Posterior vena cava (tissue), 2 donors: ENCODE measurements around the gene CABCOCO1. TPM values are rescaled to one million over a fixed set of nuclear protein-coding genes. Genes with fewer than 3 reads are reported as not detected.

Experiments used
- DNase-seq: peaks from one replicate; pipeline ENCODE4 v3.0.0-alpha.2; 2020; ENCODE audit warnings: low spot score
- intact Hi-C, 2 donors: fragments of 100-400 bp; cut with DNase I; formaldehyde crosslinking; loops; one replicate each; pipeline versions ENCODE4 v1.14.1 to v1.14.2; 2022 to 2023
- total RNA-seq, 2 donors: library from RNA; stranded (reverse); fragmentation: NEBNext Ultra II Directional; extraction: Animal tissue kit (Norgen Biotek cat#: 25700); gene quantifications; one replicate each; pipeline ENCODE4 v1.2.1, GENCODE V29; 2021
- donor health status: DM: yes; HTN: yes; CAD: no.
- donor health status: DM: yes; HTN: yes; CAD: no.

Gene CABCOCO1
- total RNA-seq, 2 donors from 2014 or later, result 1.4 TPM

DNA sequence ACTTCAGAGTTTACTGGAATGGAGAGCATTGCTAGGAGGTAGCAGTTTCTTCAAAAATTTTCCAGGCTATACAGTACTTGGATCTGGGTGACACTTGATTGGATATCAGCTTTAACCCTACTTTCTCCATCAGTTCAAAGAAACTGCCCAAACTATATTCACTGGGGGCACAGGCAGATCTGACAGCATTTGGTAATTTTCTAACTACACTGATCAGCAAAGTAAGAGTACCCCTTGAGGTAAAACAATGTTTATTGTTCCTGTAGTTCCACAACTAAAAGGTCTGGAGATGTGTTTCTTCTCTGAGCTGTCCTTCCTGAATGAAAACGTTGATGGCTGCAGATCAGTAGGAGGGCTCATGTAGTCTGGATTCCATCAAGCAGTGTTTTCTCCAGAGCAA is 104.2 kb downstream of the CABCOCO1 start:
- no peak for DNase-seq
- intact Hi-C loops, result no loop called here

DNA sequence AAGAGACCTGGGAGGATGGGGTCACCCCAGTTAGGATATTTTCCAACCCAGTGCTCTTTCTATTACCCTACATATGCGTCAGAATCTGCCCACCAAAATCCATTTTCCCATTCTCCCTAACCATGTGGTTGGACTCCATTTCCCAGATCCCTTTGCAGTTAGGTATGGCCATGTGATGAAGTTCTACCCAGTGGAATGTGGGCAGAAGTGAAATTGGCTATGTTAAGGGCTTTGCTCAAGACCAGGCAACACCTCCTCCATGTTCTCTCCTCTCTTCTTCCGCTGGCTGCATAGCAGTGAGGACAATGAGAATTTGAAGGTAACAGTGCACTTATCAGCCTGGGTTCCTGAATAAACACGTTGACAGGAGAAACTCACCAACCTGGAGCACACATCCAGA is 111.3 kb downstream of the CABCOCO1 start:
- no peak for DNase-seq
- intact Hi-C loops, result no loop called here

DNA sequence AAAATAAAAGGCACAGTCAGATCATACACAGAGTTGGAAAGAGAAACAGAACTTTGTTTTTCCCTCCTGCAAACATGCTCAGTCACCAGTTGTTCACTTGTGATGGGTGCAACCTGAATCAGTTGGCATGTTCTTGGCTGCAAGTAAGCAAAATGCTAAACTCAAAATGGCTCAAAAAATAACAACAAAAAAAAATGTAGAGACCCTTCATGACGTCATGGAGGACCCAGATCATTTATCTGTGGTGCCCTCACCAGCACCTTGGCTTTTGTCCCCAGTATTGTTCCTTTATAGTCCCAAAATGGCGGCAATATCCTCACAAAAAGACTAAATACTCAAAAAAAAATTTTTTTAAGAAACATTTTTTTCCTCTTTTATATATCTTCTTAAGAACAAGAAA is 112.4 kb downstream of the CABCOCO1 start:
- DNase-seq, result no peak
- intact Hi-C loops, result no loop called here

DNA sequence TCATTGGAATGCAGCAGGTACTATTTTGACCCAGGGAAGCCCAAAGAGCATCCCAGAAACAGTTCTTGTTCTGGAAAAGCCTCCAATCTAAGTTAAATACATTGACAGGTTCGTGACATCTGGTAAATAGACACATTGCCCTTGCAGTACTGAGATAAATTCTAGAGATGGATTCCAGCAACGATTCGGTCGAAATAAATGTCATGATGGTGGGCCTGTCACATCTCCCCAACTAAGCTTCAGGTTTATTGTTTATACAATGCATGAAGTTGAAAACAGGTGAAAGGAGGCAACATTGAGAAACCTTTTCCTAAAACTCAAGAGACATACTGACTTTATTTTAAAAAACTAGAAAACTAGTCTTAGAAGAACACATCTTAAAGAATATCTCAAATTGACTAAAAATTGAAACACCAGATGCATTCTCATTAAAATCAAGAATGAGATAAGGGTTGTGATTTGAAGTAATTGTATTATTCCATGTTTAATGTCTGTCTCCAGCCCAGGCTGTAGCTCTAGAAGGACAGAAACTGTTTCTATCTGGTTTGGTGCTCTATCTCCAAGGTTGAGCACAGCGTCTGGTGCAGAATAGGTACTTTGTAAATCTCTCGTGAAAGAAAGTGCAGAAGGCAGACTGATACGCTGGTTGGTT is 114.0 kb downstream of the CABCOCO1 start:
- intact Hi-C loops, result no loop called here
- no peak for DNase-seq

DNA sequence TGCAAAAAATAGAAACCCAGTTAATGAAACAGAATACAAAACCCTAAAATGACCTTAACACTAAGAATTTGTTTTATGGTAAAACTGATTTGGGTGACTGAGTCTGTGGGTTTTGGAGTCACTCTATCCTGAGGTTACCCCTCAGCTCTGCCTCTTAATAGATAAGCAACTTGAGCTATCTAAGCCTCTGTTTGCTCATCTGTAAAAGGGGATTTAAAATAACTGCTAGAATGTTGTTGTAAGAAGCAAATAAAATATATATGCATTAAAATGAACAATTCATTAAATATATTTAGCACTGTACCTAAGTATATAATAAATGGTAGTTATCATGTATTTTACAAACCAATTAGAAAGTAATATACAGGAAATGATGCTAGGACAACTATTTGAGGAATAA is 115.4 kb downstream of the CABCOCO1 start:
- intact Hi-C loops, result no loop called here
- DNase-seq, result no peak

DNA sequence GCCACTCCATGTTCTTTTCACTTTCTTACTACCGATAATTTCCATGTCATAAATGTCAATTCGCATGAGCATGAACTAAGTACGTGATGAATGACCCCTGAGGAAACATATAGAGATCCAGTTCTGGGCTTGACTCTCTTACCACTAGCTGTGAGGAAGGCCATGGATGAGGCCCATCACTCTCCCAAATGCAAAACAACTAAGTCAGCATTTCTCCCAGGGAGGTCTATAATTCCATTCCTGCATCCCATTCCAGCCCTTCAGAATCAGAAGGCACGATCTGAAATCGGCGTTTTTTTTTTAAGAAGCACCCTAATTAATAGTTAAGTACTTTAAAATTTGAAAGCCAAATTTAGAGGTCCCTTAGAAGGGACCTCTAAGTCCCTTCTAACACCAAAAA is 116.5 kb downstream of the CABCOCO1 start:
- intact Hi-C loops, result no loop called here
- no peak for DNase-seq

DNA sequence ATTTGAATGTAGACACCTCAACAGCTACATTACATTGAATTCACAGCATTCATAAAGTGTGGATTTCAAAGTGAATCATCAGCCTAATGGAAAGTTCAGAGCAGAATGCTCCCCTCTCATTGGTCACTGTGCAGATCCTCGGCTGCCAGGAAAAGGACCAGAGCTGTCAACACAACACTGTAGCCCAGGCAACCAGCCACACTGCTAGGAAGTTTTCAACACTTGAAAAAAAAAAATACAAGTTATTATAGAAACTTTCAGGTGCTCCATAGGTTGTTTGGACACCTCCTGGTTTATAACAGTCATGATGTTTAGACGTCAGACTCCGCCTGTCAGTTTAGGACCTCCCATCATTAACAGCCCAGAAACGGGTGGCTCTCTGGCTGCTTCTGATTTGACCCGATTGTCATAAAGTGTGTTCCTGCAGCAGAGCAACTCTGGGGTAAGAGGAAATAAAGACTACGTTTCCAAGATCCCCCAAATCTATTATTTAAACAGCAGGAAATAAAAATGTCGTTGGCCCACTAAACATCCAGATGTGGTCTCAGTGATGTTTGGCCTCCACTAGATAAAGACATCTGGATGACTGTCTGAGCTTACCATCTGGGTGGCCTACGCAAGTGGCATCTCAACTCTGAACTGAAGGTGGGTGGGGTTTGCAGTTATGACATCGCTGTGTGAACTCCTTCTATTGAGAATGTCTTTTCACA is 117.4 kb downstream of the CABCOCO1 start:
- intact Hi-C loops, result no loop called here
- DNase-seq, result peak; percentile 85

DNA sequence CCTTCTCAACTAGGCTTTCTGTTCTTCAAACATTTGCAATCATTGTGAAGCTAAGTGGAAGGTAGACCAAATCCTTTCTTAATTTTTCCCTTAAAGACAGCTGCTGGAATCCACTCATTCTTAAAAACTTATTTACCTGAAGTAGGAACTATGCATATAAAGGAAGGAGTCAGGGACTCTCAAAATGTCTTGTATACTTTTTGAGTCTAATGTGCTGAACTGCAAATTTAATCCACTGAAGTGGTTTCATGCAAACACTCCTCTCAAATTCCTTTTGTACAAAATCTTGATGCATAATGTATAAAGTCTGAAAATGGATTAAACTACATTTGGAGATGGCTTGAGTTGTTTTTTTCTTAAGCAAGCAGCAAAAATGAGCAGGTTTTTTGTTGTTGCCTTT is 118.0 kb downstream of the CABCOCO1 start:
- intact Hi-C loops, result no loop called here
- no peak for DNase-seq

DNA sequence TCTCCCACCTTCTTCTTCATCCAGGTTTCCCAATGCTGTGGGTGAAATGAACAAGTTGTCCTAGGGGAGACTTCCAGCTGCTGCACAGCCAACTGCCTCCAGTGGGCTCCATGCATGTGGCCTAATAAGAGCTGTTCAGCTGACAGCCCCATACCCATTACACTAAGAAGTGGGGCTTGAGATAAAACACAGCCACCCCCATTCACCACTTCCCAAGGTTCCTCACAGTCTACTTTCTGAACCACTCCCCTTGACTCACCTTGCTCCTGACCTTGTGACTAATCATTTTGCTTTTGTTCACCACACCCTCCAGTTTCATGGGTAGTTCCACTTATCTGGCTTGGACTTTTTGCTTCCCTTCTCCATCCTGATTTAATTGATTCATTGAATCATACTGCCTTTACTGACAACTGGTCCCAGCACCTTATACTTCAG is 119.3 kb downstream of the CABCOCO1 start:
- intact Hi-C loops, result no loop called here
- no peak for DNase-seq

DNA sequence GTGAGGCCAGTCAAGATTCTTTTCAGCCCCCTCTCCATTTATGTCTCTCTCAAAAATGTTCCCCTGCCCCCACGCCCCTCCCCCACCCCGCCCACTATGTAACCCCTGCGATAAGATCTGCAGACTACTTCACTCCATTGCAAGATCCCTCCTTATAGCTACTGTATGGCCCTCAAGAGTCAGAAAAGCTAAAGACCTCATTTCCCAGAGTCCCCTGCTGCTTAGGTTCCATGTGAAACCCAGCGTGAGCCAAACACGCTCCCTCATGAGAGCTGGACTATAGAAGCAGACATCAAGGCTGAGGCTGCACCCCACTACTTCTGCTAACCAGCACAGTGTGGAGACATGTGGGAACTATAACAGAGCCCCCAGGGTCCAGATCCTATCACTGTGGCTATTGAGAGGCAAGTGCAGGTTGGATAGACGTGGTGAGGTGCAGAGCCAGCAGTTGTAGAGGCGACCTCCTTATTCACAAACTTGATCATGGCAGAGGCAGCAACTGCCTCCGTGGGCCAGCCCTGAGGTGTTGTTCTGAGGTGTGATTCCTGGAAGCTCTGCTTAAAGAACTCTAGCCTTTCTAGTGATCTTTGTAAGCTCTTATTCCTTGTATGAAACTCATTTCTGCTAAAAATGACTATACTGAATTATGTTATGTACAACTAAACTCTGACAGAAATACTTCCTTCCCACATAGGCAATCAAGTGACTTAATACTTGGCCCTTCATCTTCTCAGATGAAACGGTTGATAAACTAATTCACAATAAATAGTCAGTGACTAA is 121.8 kb downstream of the CABCOCO1 start:
- no peak for DNase-seq
- intact Hi-C loops, result no loop called here

DNA sequence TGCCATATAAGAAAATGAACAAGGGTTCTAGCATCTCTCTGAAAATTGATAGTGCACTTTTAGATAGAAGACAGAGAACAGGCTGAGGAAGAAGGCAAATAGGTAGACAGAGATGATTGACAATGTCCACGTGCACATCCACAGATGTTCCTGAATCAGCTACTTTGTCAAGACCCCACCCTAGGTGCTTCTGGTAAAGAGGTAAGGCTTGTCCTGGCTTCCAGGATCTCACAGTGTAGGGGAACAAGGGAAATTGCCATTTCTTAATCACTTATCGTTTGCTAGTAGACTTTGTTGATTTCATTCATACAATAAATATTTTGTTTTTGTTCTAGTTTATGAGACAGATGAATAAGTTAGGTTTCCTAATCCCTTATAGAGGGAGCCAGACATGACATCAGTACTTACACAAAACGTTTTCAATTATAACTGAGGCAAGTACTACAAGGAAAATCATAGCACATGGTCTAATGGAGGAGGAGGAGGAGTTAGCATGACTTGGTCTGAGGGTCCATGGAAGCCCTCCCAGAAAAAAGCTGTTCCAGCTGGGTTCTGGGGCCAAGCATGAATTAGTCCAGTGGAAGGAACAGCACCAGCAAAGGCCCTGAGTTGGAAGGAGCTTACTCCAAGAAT is 122.9 kb downstream of the CABCOCO1 start:
- intact Hi-C loops, result no loop called here
- no peak for DNase-seq

DNA sequence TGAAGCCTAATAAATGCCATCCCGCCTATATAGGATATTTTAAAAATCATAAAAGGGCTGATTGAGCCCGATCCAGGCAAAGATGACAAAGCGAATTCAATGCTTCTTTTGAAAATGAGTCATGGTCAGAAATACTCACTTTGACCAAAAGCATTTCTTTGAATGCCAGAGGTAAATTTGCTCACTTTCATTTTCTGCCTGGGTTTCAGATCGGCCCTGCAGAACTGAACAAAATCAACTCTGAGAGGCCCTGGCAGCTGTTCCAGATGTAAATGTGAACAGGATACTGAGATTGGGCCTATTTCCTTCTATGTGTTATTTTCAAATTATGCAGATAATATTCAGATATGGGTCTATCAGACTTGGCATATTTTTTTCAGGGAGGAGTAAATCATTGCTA is 124.0 kb downstream of the CABCOCO1 start:
- intact Hi-C loops, result no loop called here
- DNase-seq, result no peak

DNA sequence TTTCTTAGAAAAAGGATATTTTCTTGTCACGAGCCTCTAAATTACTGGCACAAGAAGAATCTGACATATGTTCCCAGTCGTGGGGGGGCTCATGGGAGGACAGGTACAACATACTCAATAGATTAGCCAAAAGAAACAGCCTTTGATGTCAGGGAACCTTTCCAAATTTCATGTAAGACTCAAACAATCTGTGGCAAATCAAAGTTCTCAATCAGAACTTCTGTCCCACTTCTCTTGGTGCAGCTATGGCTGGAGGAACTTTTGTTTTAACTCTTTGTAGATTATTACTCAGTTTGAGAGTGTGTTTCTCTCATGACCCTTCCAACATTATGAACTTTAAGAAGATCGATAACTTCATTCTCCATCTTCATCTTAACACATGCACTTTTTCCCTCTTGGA is 124.4 kb downstream of the CABCOCO1 start:
- intact Hi-C loops, result no loop called here
- DNase-seq, result no peak

DNA sequence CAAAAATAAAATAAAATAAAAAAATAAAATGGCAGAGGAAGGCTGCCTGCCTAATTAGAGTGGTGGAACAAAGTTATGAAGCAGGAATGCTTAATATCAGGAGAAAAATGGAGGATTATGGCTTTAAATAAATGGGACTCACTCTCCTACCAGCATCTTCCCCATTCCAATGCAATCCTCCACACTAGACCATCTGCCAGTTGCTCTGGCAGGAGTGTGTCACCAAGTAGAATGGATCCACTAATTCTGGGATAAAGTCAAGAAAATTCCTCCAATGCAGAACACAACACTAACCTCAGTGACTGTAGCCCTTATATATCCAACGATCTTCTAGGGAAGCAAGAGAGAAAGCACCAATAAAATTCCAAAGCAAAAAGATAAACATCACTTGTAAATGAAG is 126.3 kb downstream of the CABCOCO1 start:
- intact Hi-C loops, result no loop called here
- no peak for DNase-seq

DNA sequence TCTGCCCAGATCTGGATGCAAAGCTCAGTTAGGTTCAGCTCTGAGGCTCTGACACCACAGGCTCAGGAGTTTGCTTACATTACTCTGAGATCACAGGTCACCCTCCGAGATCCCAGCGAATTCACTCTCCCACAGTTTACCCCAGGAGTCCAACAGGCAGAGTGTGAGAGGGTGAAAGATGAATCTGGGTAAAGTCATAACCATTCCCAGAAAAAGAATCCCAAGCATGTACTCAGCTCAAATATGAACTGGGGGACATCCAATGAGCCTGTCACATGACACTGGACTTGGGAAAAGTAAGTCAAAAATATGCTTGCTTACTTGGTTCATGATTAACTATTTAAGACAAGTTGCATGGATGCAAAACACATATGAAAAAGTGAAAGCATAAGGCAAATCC is 128.5 kb downstream of the CABCOCO1 start:
- no peak for DNase-seq
- intact Hi-C loops, result no loop called here

DNA sequence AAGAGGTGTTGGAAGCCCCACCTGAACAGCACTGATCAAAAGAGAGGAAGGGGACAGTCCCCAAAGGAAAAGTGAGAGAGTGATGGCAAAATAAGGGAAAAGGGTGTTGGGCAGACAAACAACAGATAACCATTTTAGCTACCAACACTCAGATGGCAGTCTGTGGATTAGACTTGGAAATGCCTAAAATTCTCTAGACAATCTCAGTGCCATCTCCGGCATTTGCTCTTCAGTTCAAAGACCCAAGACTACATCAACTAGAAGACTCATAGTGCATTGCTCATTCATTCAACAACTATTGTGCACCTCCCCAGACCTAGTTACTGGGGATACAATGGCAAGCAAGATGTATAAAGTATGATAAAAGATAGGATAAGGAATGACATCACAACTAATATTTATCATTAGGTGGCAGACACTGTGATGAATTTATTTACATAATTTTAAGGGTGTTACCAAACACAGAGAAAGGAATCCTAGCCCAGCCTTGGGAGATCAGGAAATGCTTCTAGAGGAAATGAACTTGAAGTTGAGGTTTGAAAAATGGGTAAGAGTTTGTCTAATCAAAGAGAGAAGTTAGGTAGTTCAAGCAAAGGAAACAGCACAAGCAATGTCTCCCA is 129.5 kb downstream of the CABCOCO1 start:
- no peak for DNase-seq
- intact Hi-C loops, result no loop called here

DNA sequence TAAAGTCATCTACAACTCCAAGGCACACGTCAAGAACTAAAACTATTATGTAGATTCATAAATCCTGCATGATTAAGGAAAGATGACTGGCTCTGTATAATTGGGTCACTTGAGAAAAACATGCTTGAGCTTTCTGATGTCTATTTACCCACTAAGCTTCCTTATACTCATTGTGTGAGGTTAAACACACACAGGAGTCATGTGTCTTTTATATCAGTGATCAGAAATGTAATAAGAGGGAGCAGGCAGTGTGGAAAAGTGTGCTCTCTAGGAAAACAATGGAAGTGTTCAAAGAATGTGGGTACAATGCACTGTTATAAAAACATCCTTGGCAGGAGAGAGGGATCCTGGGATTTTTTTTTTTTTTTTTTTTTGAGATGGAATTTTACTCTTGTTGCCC is 130.2 kb downstream of the CABCOCO1 start:
- intact Hi-C loops, result no loop called here
- DNase-seq, result no peak

DNA sequence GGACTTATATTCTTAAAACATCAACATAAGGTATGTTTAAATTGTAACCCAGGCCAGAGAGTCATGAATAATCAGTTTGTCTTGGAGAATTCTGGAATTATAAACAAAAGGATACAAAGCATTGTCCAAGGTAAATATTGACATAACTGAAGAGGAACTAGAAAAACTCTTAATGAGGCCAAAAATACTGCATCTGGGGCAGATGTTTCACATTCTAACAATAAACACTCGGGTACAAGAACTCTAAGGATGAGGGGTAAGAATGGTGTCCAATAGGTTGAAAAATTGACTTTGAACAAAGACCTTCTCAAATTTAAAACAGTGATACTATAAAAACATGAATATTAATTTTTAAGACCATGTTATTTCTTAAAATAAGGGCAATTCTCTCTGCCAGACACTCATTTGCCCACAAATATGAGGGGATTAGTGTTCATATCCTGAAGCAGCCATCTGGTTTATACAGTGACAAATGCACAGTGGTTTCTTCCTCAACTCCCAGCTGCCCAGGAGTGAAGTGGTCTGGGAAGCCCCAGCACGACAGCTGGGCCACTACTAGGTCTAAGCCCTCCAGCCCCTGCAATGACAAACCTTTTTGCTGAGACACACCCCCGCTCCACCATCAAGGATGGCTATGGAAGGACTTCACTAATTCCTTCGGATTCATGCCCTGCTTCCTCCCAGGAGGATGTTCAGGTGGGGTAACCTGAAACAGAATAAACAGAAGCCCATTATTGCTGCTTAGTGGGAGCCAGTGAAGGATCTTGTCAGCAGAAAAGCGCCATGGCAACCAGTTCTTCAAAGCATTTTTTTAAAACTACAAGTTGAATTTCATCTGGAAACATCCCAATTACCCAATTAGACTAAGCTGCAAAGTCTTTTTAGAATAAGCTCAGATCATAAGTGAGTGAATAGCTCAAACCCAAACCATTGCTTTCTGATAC is 131.3 kb downstream of the CABCOCO1 start:
- intact Hi-C loops, result no loop called here
- no peak for DNase-seq

DNA sequence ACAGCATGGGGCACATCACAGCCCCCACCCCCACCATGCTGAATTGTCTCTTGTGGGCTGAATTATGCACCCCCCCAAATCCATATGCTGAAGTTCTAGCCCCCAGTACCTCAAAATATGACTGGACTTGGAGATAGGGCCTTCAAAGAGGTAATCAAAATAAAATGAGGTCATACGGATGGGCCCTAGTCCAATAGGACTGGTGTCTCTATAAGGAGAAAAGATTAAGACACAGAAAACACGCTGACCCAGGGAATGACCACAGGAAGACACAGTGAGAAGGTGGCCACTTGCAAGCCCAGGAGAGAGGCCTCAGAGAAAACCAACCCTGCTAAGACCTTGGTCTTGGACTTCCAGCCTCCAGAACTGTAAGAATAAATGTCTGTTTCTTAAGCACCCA is 132.4 kb downstream of the CABCOCO1 start:
- intact Hi-C loops, result no loop called here
- DNase-seq, result no peak
